B cell (primary cell): Measurements from ENCODE around the gene HYDIN. TPM values are rescaled to one million over a fixed set of nuclear protein-coding genes. Genes with fewer than 3 reads are reported as not detected.

Source experiments
- ATAC-seq: fragments of 200-7000 bp; cut with Tn5 transposase; one replicate; pipeline ENCODE4 v1.10.0; 2021; ENCODE audit warnings: low read depth, mild to moderate bottlenecking, moderate number of reproducible peaks, moderate library complexity
- CTCF ChIA-PET: fragments of 350-600 bp; sonication (Branson Sonifier 250); formaldehyde crosslinking; loops from one replicate; lab custom pipeline; 2021; ENCODE audit warnings: antibody characterized with exemption, inconsistent platforms; lab: Charles Lee
- POLR2A ChIA-PET: fragments of 350-600 bp; sonication (Branson Sonifier 250); formaldehyde crosslinking; loops from one replicate; lab custom pipeline; 2021; ENCODE audit warnings: antibody characterized with exemption; lab: Charles Lee
- DNase-seq: peaks from one replicate; pipeline ENCODE4 v3.0.0; 2013
- H2AFZ ChIP-seq: 2 replicates; pipeline ENCODE4 v1.6.1; 2012; ENCODE audit warnings: mild to moderate bottlenecking, low read depth, low read length; ENCODE audit not compliant: insufficient read depth, poor library complexity, severe bottlenecking
- H3K27ac ChIP-seq, 2 donors: 1 replicate in 1 of 2; 2 replicates in 1 of 2; pipeline ENCODE4 v1.5.1; 2012 to 2013; ENCODE audit warnings: low read length in 2 of 2, mild to moderate bottlenecking in 2 of 2, moderate library complexity in 1 of 2
- H3K27me3 ChIP-seq, 4 experiments: fragments of 200-600 bp in 1 of 4; sonication (generic) in 1 of 4; replicated peaks in 1 of 4; 1 replicate in 2 of 4; 2 replicates in 2 of 4; pipeline versions ENCODE4 v1.6.1 to v1.7.0; 2013 to 2016; ENCODE audit warnings: low read length in 3 of 4, mild to moderate bottlenecking in 2 of 4, mixed read lengths in 1 of 4, moderate library complexity in 1 of 4; ENCODE audit not compliant: insufficient read depth in 4 of 4, control insufficient read depth in 3 of 4; ENCODE audit errors: control extremely low read depth in 1 of 4
- H3K36me3 ChIP-seq, 2 experiments: replicated peaks in 1 of 2; 1 replicate in 1 of 2; 2 replicates in 1 of 2; pipeline versions ENCODE4 v1.6.1 to v1.7.1; 2013; ENCODE audit warnings: low read length in 1 of 2; ENCODE audit not compliant: insufficient read depth in 2 of 2, control insufficient read depth in 1 of 2; ENCODE audit errors: control extremely low read depth in 1 of 2, extremely low read depth in 1 of 2
- H3K4me1 ChIP-seq, 2 donors: fragments of 200-600 bp in 1 of 2; sonication (generic) in 1 of 2; 1 replicate in 1 of 2; 2 replicates in 1 of 2; pipeline versions ENCODE4 v1.5.1 to v1.6.1; 2013 to 2017; ENCODE audit warnings: low read length in 2 of 2; ENCODE audit not compliant: control insufficient read depth in 2 of 2, insufficient read depth in 2 of 2
- H3K4me2 ChIP-seq: replicated peaks from 2 replicates; pipeline ENCODE3; 2012; ENCODE audit warnings: mild to moderate bottlenecking, low read depth, low read length; ENCODE audit not compliant: poor library complexity, severe bottlenecking
- H3K4me3 ChIP-seq, 5 experiments: fragments of 200-600 bp in 1 of 5; sonication (generic) in 1 of 5; 1 replicate in 3 of 5; 2 replicates in 2 of 5; pipeline versions ENCODE4 v1.5.1 to v1.7.0; 2011 to 2016; ENCODE audit warnings: low read length in 4 of 5, mild to moderate bottlenecking in 4 of 5, low read depth in 2 of 5, control low read depth in 1 of 5, moderate library complexity in 1 of 5; ENCODE audit not compliant: insufficient read depth in 1 of 5; ENCODE audit errors: control extremely low read depth in 1 of 5, extremely low read depth in 1 of 5
- H3K79me2 ChIP-seq: fragments of 200-600 bp; sonication (generic); one replicate; pipeline ENCODE4 v1.6.0; 2016; ENCODE audit warnings: low read length; ENCODE audit not compliant: control insufficient read depth, insufficient read depth
- H3K9ac ChIP-seq: fragments of 200-600 bp; sonication (generic); 2 replicates; pipeline ENCODE4 v1.6.1; 2017; ENCODE audit warnings: mild to moderate bottlenecking, low read length, moderate library complexity
- H3K9me3 ChIP-seq, 3 donors: one replicate each; pipeline versions ENCODE4 v1.6.1 to v1.7.1; 2013; ENCODE audit warnings: low read length in 2 of 3; ENCODE audit not compliant: control insufficient read depth in 2 of 3, insufficient read depth in 1 of 3; ENCODE audit errors: control extremely low read depth in 1 of 3
- H4K20me1 ChIP-seq: 2 replicates; pipeline ENCODE4 v1.6.0; 2012; ENCODE audit warnings: mild to moderate bottlenecking, low read length; ENCODE audit not compliant: insufficient read depth, control insufficient read depth, poor library complexity, severe bottlenecking
- H3K27ac Mint-ChIP-seq: one replicate; pipeline ENCODE4 v1.8.0; 2021; ENCODE audit warnings: mixed read lengths
- H3K27me3 Mint-ChIP-seq: one replicate; pipeline ENCODE4 v1.8.0; 2021; ENCODE audit warnings: mixed read lengths
- H3K4me1 Mint-ChIP-seq: one replicate; pipeline ENCODE4 v1.8.0; 2021; ENCODE audit warnings: mixed read lengths
- H3K4me3 Mint-ChIP-seq: one replicate; pipeline ENCODE4 v1.8.0; 2021; ENCODE audit warnings: mixed read lengths
- H3K9me3 Mint-ChIP-seq: one replicate; pipeline ENCODE4 v1.8.0; 2022; ENCODE audit warnings: mixed read lengths; ENCODE audit not compliant: insufficient read depth
- CTCF ChIP-seq: fragments of 200-600 bp; IDR thresholded peaks from one replicate; pipeline ENCODE4 v1.8.0; 2022; ENCODE audit warnings: antibody characterized with exemption, mild to moderate bottlenecking
- EZH2 ChIP-seq: IDR thresholded peaks from 2 replicates; pipeline ENCODE4 v1.6.1; 2012; ENCODE audit warnings: borderline replicate concordance, low read depth, mild to moderate bottlenecking, moderate library complexity, low read length; ENCODE audit not compliant: insufficient read depth, poor library complexity, severe bottlenecking
- WGBS: methylation state at CpG from one replicate; pipeline ENCODE4 v1.1.5; 2013; ENCODE audit warnings: missing lambda C conversion rate; ENCODE audit not compliant: insufficient coverage; 5-methylcytosine and 5-hydroxymethylcytosine counted together
- intact Hi-C: fragments of 100-400 bp; cut with micrococcal nuclease; formaldehyde crosslinking; loops from one replicate; pipeline ENCODE4 v1.10.0; 2022
- polyA plus RNA-seq: library from polyadenylated mRNA; depleted of rRNA; stranded (reverse); fragments of >200 nt; gene quantifications from 2 replicates; pipeline ENCODE4 v1.2.3, GENCODE V29; 2012
- total RNA-seq, 2 donors: library from RNA; stranded (reverse); fragments of 120-200 nt in 1 of 2; gene quantifications; 1 replicate in 1 of 2; 2 replicates in 1 of 2; pipeline versions ENCODE4 v1.2.3 to v1.2.4, GENCODE V29; 2013 to 2022

HYDIN gene
- total and polyA plus RNA-seq, 2 donors (not counting 1 experiment from before 2014, with no cell fraction given): 0.10 TPM; not detected in 1

DNA sequence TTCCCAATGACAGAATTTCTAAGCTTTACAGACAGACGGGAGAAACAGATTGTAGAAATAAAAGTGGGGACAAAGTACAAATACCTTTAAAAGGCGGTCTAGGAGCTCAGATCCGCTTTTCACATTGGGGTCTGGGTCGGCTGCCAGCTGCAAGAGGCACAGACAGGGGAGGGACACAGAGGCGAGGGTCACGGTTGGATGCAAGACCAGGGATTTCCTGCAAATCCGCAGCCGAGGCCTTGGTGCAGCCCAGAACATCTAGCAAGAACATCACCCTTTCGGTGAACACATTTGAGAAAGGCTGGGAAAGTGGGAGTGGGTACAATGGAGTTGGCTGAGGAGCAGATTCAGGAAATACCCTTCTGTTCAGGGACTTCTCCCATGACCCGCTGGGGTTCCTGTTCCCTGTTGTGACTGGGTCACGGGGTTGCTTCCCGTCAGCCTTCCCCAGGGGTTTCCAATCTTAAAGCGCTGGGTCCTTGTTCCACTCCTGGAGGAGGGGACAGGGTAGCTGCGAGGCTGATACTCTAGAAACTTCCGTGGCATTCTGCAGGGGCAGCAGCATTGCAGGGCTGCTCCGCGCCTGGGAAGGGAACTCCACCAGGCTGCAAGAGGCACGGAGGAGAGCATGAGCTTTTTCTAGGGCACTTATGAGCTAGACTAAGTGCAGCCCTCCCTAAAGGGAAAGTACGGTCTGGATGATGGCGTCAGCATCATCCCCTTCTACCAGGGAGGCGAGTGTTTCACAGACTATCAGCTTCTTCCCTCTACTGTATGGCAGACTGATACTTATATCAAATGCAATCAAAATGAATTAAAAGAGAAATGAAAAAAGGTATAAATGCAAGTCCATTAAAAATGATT is 445.6 kb downstream of the HYDIN start:
- ATAC-seq (no peak), DNase-seq (no peak)
- Histone ChIP-seq H3K9ac (no peak overlapping the region), H3K79me2 (peaks cover 25% of the 10 kb centered on the region), H3K9me3 (peaks cover 0 to 13% (median 0%) of the 10 kb centered on the region in 3 donors), H3K27ac (no peak overlapping the region), H4K20me1 (peaks cover 29% of the 10 kb centered on the region), H2AFZ (no peak overlapping the region), H3K4me2 (no peak overlapping the region), H3K4me1 (no peaks in the 10 kb centered on the region), H3K36me3 (peaks cover 0 to 73% of the 10 kb centered on the region in 2 experiments), H3K27me3 (no peaks in the 10 kb centered on the region), H3K4me3 (no peak overlapping the region)
- POLR2A ChIA-PET: no interaction called here
- Mint-ChIP-seq H3K27ac (no peak overlapping the region), H3K4me1 (peaks cover 1% of the 10 kb centered on the region), H3K4me3 (no peak overlapping the region), H3K27me3 (no peaks in the 10 kb centered on the region), H3K9me3 (no peaks in the 10 kb centered on the region)
- 97% methylated on average over 19 of the region's 21 CpGs for WGBS
- intact Hi-C loops: no loop called here
- no peak for TF ChIP-seq EZH2
- no peak for TF ChIP-seq CTCF
- CTCF ChIA-PET: interaction anchor here (1.6 kb wide), 1 partner anchor 14 kb away, joined by 5 read pairs; no protein-coding TSS in a partner anchor

DNA sequence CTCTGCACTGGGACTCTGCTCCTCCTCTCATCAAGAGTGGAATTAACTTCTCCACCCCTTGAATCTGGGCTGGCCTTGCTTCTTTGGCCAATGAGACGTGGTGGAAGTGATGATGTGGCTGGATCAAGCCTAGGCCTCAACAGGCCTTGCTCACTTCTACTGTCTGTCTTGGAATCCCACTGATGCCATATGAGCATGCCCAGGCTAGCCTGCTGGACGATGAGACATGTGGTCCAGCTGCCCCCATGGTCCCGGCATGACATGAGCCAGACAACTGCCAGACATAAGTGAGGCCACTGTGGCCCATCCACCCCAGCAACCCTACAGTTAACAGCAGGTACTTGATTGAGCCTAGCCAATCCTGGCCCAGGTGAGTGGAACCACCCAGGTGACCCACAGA is 448.3 kb downstream of the HYDIN start:
- intact Hi-C loops: no loop called here
- POLR2A ChIA-PET: no interaction called here
- H3K4me1 Mint-ChIP-seq: no peaks in the 10 kb centered on the region

More for the DNA sequence above, 448.3 kb downstream of the HYDIN start:
- Histone ChIP-seq H3K27ac (no peak overlapping the region), H3K27me3 (no peaks in the 10 kb centered on the region), H3K4me3 (no peak overlapping the region), H3K4me1 (no peaks in the 10 kb centered on the region), H3K4me2 (no peak overlapping the region), H3K9me3 (peaks cover 0 to 13% (median 0%) of the 10 kb centered on the region in 3 donors), H2AFZ (no peak overlapping the region), H3K9ac (no peak overlapping the region), H3K36me3 (peaks cover 0 to 95% of the 10 kb centered on the region in 2 experiments), H3K79me2 (peaks cover 8% of the 10 kb centered on the region), H4K20me1 (peaks cover 6% of the 10 kb centered on the region)
- WGBS: 95% methylated on average over 3 of the region's 3 CpGs
- TF ChIP-seq EZH2: no peak
- TF ChIP-seq CTCF: no peak
- no peak for ATAC-seq
- no peak overlapping the region for H3K27ac Mint-ChIP-seq
- CTCF ChIA-PET: no interaction called here
- DNase-seq: no peak
- no peak overlapping the region for H3K4me3 Mint-ChIP-seq
- H3K27me3 Mint-ChIP-seq: no peaks in the 10 kb centered on the region
- no peaks in the 10 kb centered on the region for H3K9me3 Mint-ChIP-seq
